ENCODE measurements around the gene PEX26.

Gene PEX26

DNA sequence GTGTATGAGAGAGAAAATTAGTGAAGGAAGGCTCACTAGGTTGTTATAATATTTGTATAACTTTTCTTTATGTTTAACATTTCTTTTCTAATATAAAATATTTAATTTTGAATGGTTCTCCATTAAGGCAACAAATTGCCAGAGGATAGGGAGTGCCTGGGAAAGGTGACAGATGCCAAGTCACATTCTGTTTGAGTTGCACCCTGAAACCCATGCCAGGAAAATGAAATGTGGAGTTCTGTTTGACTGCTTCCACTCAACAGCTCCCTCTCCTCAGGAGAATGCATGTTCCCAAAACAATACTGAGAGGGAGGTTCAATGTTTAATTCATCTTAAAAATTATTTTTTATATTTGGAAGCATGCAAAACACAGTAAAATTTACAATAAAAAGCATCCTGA lies 66.3 kb downstream of the PEX26 start:
- POLR2A ChIA-PET = no interaction called here
- CTCF ChIA-PET = no interaction called here

DNA sequence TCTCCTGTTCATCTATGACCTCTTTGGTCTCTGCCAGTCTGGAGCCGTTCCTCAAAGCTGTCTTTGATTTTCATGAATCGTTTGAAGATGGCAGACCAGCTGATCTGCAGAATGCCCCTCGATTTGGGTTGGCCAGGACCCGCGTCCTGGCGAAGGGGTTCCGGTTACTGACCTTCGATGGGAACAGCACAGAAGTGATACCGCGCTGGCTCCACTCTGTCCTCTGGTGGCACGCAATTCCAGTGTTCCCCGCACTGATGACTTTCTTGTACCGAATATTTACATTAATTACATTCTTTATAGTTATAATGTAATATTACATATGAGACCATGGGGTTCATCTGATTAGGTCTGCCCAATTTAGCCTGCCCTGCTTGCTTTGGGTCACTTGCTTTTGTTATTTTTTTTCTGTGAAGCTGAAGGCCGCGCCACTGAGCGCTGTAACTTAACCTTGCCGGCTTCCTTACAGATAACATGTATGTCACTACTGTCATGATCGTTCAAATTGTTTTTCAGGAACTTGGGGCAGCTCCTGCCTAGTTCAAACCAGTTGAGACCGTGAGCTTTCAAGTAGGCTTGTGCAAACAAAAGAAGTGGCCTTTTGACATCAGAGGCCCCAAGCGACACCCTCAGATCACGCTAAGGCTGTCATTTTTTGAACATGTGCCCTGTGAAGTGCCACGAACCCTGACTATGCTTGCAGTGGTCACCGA lies 68.0 kb downstream of the PEX26 start:
- peak in 1 of 3 donors; percentile 6 for DNase-seq
- Histone ChIP-seq H3K27me3 (replicated peaks in 2 of 5; ENCODE audit: control insufficient read depth in 4 of 5, insufficient read depth in 5 of 5, low read length in 4 of 5) (no peaks in the 10 kb centered on the region), H3K4me3 (ENCODE audit: control insufficient read depth in 1 of 7, extremely low read depth in 1 of 7, insufficient read depth in 4 of 7, low read depth in 2 of 7, low read length in 6 of 7) (no peak overlapping the region), H3K4me1 (ENCODE audit: control extremely low read depth in 1 of 4, control insufficient read depth in 4 of 4, insufficient read depth in 4 of 4, low read length in 3 of 4) (peaks cover 0 to 8% (median 6%) of the 10 kb centered on the region in 4 experiments), H3K9me3 (ENCODE audit: control extremely low read depth in 1 of 5, control insufficient read depth in 4 of 5, insufficient read depth in 2 of 5, low read depth in 1 of 5, low read length in 4 of 5) (no peaks in the 10 kb centered on the region), H3K27ac (ENCODE audit: insufficient read depth in 1 of 2, low read depth in 1 of 2, low read length in 2 of 2, poor library complexity in 1 of 2, severe bottlenecking in 2 of 2) (no peak overlapping the region), H3K36me3 (ENCODE audit: control insufficient read depth in 4 of 4, insufficient read depth in 4 of 4, low read length in 3 of 4) (no peaks in the 10 kb centered on the region)
- WGBS (ENCODE audit: insufficient coverage) = 86% methylated on average over 3 of the region's 23 CpGs
- POLR2A ChIA-PET = no interaction called here
- CTCF ChIA-PET = interaction anchor here (1.0 kb wide), 2 partner anchors 10 to 69 kb away, joined by 3 read pairs; partner anchors contain the start of gene PEX26

More for the DNA sequence above, 66.3 kb downstream of the PEX26 start:
- H3K9me3 ChIP-seq (ENCODE audit: control extremely low read depth in 1 of 5, control insufficient read depth in 4 of 5, insufficient read depth in 2 of 5, low read depth in 1 of 5, low read length in 4 of 5) = no peaks in the 10 kb centered on the region
- H3K36me3 ChIP-seq (ENCODE audit: control insufficient read depth in 4 of 4, insufficient read depth in 4 of 4, low read length in 3 of 4) = no peaks in the 10 kb centered on the region
- H3K4me1 ChIP-seq (ENCODE audit: control extremely low read depth in 1 of 4, control insufficient read depth in 4 of 4, insufficient read depth in 4 of 4, low read length in 3 of 4) = peaks cover 0 to 3% (median under 1%) of the 10 kb centered on the region in 4 experiments
- no peak overlapping the region for H3K4me3 ChIP-seq (ENCODE audit: control insufficient read depth in 1 of 7, extremely low read depth in 1 of 7, insufficient read depth in 4 of 7, low read depth in 2 of 7, low read length in 6 of 7)
- no peak overlapping the region for H3K27ac ChIP-seq (ENCODE audit: insufficient read depth in 1 of 2, low read depth in 1 of 2, low read length in 2 of 2, poor library complexity in 1 of 2, severe bottlenecking in 2 of 2)
- H3K27me3 ChIP-seq (replicated peaks in 2 of 5; ENCODE audit: control insufficient read depth in 4 of 5, insufficient read depth in 5 of 5, low read length in 4 of 5) = no peaks in the 10 kb centered on the region
- DNase-seq = no peak

DNA sequence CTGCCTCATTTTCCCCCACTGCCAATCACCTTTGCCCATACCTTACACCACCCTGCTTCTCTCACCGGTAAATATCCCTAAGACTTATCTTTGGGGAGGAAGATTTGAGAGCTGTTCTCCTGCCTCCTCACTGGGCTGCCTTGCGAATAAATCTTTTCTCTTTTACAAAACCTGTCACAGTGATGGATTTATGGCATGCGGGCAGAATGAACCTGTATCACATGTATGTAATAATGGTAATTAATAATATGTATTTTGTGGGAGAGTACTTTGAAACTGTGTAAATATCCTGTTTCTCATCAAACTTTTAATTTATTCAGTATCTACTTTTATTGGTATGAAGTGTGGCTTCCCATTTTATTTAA lies 68.6 kb downstream of the PEX26 start:
- no peaks in the 10 kb centered on the region for H3K27me3 ChIP-seq (replicated peaks in 2 of 5; ENCODE audit: control insufficient read depth in 4 of 5, insufficient read depth in 5 of 5, low read length in 4 of 5)
- POLR2A ChIA-PET = no interaction called here
- no peak for DNase-seq
- no peak overlapping the region for H3K4me3 ChIP-seq (ENCODE audit: control insufficient read depth in 1 of 7, extremely low read depth in 1 of 7, insufficient read depth in 4 of 7, low read depth in 2 of 7, low read length in 6 of 7)
- peaks cover 0 to 8% (median 6%) of the 10 kb centered on the region in 4 experiments for H3K4me1 ChIP-seq (ENCODE audit: control extremely low read depth in 1 of 4, control insufficient read depth in 4 of 4, insufficient read depth in 4 of 4, low read length in 3 of 4)
- no peaks in the 10 kb centered on the region for H3K36me3 ChIP-seq (ENCODE audit: control insufficient read depth in 4 of 4, insufficient read depth in 4 of 4, low read length in 3 of 4)
- no peak overlapping the region for H3K27ac ChIP-seq (ENCODE audit: insufficient read depth in 1 of 2, low read depth in 1 of 2, low read length in 2 of 2, poor library complexity in 1 of 2, severe bottlenecking in 2 of 2)
- CTCF ChIA-PET = interaction anchor here (1.0 kb wide), 2 partner anchors 11 to 69 kb away, joined by 3 read pairs; partner anchors contain the start of gene PEX26
- H3K9me3 ChIP-seq (ENCODE audit: control extremely low read depth in 1 of 5, control insufficient read depth in 4 of 5, insufficient read depth in 2 of 5, low read depth in 1 of 5, low read length in 4 of 5) = no peaks in the 10 kb centered on the region
- WGBS (ENCODE audit: insufficient coverage) = no CpG with 5 or more reads among the region's 3 CpGs

DNA sequence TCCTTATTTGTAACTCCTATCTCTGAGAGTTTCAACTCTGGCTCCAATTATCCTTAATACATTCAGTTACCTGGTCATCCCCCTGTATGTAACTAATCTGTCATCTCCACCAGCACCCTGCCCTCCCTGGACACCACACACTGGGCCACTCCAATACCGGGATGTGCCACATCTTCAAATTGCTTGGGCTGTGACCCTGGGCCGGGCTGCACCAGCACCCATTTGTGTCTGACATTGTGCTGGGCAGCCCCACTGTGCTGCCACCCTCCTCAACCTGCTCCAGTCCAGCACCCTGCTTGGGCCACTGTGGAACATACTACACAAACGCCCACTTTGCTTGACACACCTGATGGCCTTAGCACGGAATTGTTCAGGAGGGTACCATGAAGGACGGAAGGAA lies 70.0 kb downstream of the PEX26 start:
- CTCF ChIA-PET = no interaction called here
- Histone ChIP-seq H3K4me1 (ENCODE audit: control extremely low read depth in 1 of 4, control insufficient read depth in 4 of 4, insufficient read depth in 4 of 4, low read length in 3 of 4) (peaks cover 0 to 8% (median 6%) of the 10 kb centered on the region in 4 experiments), H3K9me3 (ENCODE audit: control extremely low read depth in 1 of 5, control insufficient read depth in 4 of 5, insufficient read depth in 2 of 5, low read depth in 1 of 5, low read length in 4 of 5) (no peaks in the 10 kb centered on the region), H3K27me3 (replicated peaks in 2 of 5; ENCODE audit: control insufficient read depth in 4 of 5, insufficient read depth in 5 of 5, low read length in 4 of 5) (no peaks in the 10 kb centered on the region), H3K27ac (ENCODE audit: insufficient read depth in 1 of 2, low read depth in 1 of 2, low read length in 2 of 2, poor library complexity in 1 of 2, severe bottlenecking in 2 of 2) (no peak overlapping the region), H3K36me3 (ENCODE audit: control insufficient read depth in 4 of 4, insufficient read depth in 4 of 4, low read length in 3 of 4) (no peaks in the 10 kb centered on the region), H3K4me3 (ENCODE audit: control insufficient read depth in 1 of 7, extremely low read depth in 1 of 7, insufficient read depth in 4 of 7, low read depth in 2 of 7, low read length in 6 of 7) (no peak overlapping the region)
- POLR2A ChIA-PET = no interaction called here
- 100% methylated on average over 1 of the region's 5 CpGs for WGBS (ENCODE audit: insufficient coverage)
- no peak for DNase-seq

DNA sequence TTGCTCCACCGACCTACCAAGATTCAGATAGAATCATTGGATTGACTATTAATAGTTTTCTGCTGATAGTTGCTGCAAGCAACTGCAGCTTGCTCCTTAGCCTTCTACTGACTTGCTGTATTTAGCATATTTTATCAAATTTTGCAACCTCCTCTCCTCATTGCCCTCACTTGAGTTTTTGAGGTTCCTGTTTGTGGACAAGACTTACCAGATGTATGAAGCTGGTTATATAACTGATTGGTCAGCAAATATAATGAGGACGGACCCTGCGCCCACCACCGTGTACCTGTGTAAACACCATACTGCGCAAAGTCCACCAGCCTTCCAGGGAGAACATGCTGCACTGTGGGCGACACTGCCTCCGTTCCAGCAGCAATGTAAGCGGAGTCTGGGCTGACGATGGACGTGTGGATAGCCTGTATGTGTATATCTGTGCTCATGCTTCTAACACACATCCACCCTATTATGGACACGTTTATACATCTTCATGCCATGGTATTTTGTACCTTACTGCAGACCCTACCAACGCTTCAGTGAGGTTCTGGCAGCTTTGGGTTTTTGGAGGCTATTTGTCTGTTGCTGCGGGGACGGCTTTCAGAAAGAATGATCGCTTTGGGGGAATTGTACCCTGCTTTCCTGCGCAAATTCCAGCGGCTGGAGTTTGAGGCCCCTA lies 70.6 kb downstream of the PEX26 start:
- WGBS (ENCODE audit: insufficient coverage) = 82% methylated on average over 12 of the region's 17 CpGs
- ChIA-PET POLR2A (no interaction called here), CTCF (no interaction called here)
- peak in 1 of 3 donors; percentile 37 for DNase-seq
- H3K4me1 ChIP-seq (ENCODE audit: control extremely low read depth in 1 of 4, control insufficient read depth in 4 of 4, insufficient read depth in 4 of 4, low read length in 3 of 4) = peaks cover 0 to 8% (median 6%) of the 10 kb centered on the region in 4 experiments
- no peaks in the 10 kb centered on the region for H3K36me3 ChIP-seq (ENCODE audit: control insufficient read depth in 4 of 4, insufficient read depth in 4 of 4, low read length in 3 of 4)
- no peaks in the 10 kb centered on the region for H3K9me3 ChIP-seq (ENCODE audit: control extremely low read depth in 1 of 5, control insufficient read depth in 4 of 5, insufficient read depth in 2 of 5, low read depth in 1 of 5, low read length in 4 of 5)
- no peaks in the 10 kb centered on the region for H3K27me3 ChIP-seq (replicated peaks in 2 of 5; ENCODE audit: control insufficient read depth in 4 of 5, insufficient read depth in 5 of 5, low read length in 4 of 5)
- H3K27ac ChIP-seq (ENCODE audit: insufficient read depth in 1 of 2, low read depth in 1 of 2, low read length in 2 of 2, poor library complexity in 1 of 2, severe bottlenecking in 2 of 2) = no peak overlapping the region
- no peak overlapping the region for H3K4me3 ChIP-seq (ENCODE audit: control insufficient read depth in 1 of 7, extremely low read depth in 1 of 7, insufficient read depth in 4 of 7, low read depth in 2 of 7, low read length in 6 of 7)

DNA sequence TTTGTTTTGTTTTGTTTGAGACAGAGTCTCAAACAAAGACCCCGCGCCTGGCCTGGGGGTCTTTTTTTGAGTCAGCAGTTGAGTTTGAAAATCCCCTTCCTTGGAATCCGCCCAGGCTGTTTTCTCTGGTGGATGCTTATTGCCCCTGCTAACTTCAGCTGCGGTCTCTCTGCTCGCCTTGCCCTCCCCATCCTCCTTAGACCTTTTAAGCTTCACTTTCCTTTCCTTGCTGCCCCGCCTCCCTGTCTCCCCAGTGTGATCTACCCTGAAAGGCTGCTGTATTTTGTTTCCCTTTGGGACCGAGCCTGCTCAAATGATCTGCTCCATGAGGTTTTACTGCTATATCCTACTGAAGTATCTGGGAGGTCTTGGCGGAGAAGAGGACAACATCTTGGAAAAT lies 74.7 kb downstream of the PEX26 start:
- Histone ChIP-seq H3K27ac (ENCODE audit: insufficient read depth in 1 of 2, low read depth in 1 of 2, low read length in 2 of 2, poor library complexity in 1 of 2, severe bottlenecking in 2 of 2) (no peak overlapping the region), H3K4me1 (ENCODE audit: control extremely low read depth in 1 of 4, control insufficient read depth in 4 of 4, insufficient read depth in 4 of 4, low read length in 3 of 4) (peaks cover 0 to 8% (median 6%) of the 10 kb centered on the region in 4 experiments), H3K36me3 (ENCODE audit: control insufficient read depth in 4 of 4, insufficient read depth in 4 of 4, low read length in 3 of 4) (no peaks in the 10 kb centered on the region), H3K9me3 (ENCODE audit: control extremely low read depth in 1 of 5, control insufficient read depth in 4 of 5, insufficient read depth in 2 of 5, low read depth in 1 of 5, low read length in 4 of 5) (no peaks in the 10 kb centered on the region), H3K4me3 (ENCODE audit: control insufficient read depth in 1 of 7, extremely low read depth in 1 of 7, insufficient read depth in 4 of 7, low read depth in 2 of 7, low read length in 6 of 7) (no peak overlapping the region), H3K27me3 (replicated peaks in 2 of 5; ENCODE audit: control insufficient read depth in 4 of 5, insufficient read depth in 5 of 5, low read length in 4 of 5) (no peaks in the 10 kb centered on the region)
- WGBS (ENCODE audit: insufficient coverage) = 97% methylated on average over 8 of the region's 8 CpGs
- CTCF ChIA-PET = interaction anchor here (1.8 kb wide), 1 partner anchor 10 kb away, joined by 4 read pairs; no protein-coding TSS in a partner anchor
- no peak for DNase-seq
- POLR2A ChIA-PET = no interaction called here

DNA sequence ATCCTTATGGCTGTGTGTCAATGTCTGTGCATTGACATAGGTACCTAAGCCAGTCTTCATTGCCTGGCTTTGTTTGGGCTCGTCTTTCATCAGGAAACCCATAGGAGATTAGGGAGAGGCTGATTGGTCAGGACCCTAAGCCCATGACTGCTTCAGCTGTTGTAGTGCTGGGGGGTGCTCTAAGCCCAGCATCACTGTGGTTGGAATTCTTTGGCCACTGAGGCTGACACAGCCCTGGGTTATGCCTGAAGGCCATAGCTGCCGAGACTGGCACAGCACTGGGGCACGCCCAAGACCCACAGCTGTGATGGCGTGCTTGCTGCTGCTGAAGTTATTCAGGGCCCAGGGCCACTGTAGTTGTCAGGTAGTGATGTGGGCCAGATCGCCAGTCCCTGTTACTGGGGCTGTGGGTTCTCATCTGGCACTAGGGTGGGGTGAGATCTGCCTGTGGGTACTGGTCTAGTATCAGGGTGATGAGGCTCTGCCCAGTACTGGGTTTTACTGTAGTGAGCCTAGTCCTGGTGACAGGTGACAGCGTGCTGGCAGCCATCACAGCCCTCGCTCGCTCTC lies 77.1 kb downstream of the PEX26 start:
- CTCF ChIA-PET = no interaction called here
- H3K4me3 ChIP-seq (ENCODE audit: control insufficient read depth in 1 of 7, extremely low read depth in 1 of 7, insufficient read depth in 4 of 7, low read depth in 2 of 7, low read length in 6 of 7) = no peak overlapping the region
- no peak overlapping the region for H3K27ac ChIP-seq (ENCODE audit: insufficient read depth in 1 of 2, low read depth in 1 of 2, low read length in 2 of 2, poor library complexity in 1 of 2, severe bottlenecking in 2 of 2)
- H3K9me3 ChIP-seq (ENCODE audit: control extremely low read depth in 1 of 5, control insufficient read depth in 4 of 5, insufficient read depth in 2 of 5, low read depth in 1 of 5, low read length in 4 of 5) = no peaks in the 10 kb centered on the region
- H3K36me3 ChIP-seq (ENCODE audit: control insufficient read depth in 4 of 4, insufficient read depth in 4 of 4, low read length in 3 of 4) = no peaks in the 10 kb centered on the region
- H3K27me3 ChIP-seq (replicated peaks in 2 of 5; ENCODE audit: control insufficient read depth in 4 of 5, insufficient read depth in 5 of 5, low read length in 4 of 5) = no peaks in the 10 kb centered on the region
- POLR2A ChIA-PET = no interaction called here
- H3K4me1 ChIP-seq (ENCODE audit: control extremely low read depth in 1 of 4, control insufficient read depth in 4 of 4, insufficient read depth in 4 of 4, low read length in 3 of 4) = peaks cover 0 to 4% (median 2%) of the 10 kb centered on the region in 4 experiments
- WGBS (ENCODE audit: insufficient coverage) = 95% methylated on average over 8 of the region's 8 CpGs
- DNase-seq = no peak
